Activated T-cell treated with anti-CD3 and anti-CD28 coated beads, Interleukin-2, amount 50 U/mL, for 4 hours (primary cell): ENCODE data around the gene BOLL. TPM values are rescaled to one million over a fixed set of nuclear protein-coding genes. Genes with fewer than 3 reads are reported as not detected.
"Not testable (repeated sequence)": the region's sequence is repeated elsewhere in the genome, so short reads cannot be mapped to it uniquely, and the experiment has no call there.

ENCODE experiments used
- ATAC-seq, 2 donors: fragments of 200-7000 bp; cut with Tn5 transposase; one replicate each; pipeline ENCODE4 v1.10.0; 2021
- DNase-seq: peaks from one replicate; pipeline ENCODE4 v3.0.0-alpha.2; 2020
- H3K27me3 Mint-ChIP-seq: one replicate; pipeline ENCODE4 v1.8.0; 2021; ENCODE audit warnings: low read depth, mixed read lengths
- H3K36me3 Mint-ChIP-seq: one replicate; pipeline ENCODE4 v1.8.0; 2022; ENCODE audit warnings: mixed read lengths; ENCODE audit not compliant: insufficient read depth
- H3K4me1 Mint-ChIP-seq: one replicate; pipeline ENCODE4 v1.8.0; 2021; ENCODE audit warnings: low read depth, mixed read lengths
- H3K4me3 Mint-ChIP-seq: one replicate; pipeline ENCODE4 v1.8.0; 2021; ENCODE audit warnings: mild to moderate bottlenecking, moderate library complexity, mixed read lengths
- H3K9me3 Mint-ChIP-seq: one replicate; pipeline ENCODE4 v1.8.0; 2021; ENCODE audit warnings: mixed read lengths
- total RNA-seq, 3 donors: library from RNA; stranded (reverse); gene quantifications; one replicate each; pipeline ENCODE4 v1.2.1, GENCODE V29; 2021

The BOLL gene
- total RNA-seq, 3 donors from 2014 or later, result not detected

- Mint-ChIP-seq H3K9me3 (no peaks in the 10 kb centered on the region), H3K27me3 (no peaks in the 10 kb centered on the region), H3K4me1 (peaks cover 32% of the 10 kb centered on the region), H3K4me3 (peak overlapping the region; percentile 95), H3K36me3 (peaks cover 22% of the 10 kb centered on the region)
- ATAC-seq, result no peak
- no peak for DNase-seq
These were observed 78.9 kb downstream of the BOLL start for GRCh38 chr2:197705912-197706838.

DNA sequence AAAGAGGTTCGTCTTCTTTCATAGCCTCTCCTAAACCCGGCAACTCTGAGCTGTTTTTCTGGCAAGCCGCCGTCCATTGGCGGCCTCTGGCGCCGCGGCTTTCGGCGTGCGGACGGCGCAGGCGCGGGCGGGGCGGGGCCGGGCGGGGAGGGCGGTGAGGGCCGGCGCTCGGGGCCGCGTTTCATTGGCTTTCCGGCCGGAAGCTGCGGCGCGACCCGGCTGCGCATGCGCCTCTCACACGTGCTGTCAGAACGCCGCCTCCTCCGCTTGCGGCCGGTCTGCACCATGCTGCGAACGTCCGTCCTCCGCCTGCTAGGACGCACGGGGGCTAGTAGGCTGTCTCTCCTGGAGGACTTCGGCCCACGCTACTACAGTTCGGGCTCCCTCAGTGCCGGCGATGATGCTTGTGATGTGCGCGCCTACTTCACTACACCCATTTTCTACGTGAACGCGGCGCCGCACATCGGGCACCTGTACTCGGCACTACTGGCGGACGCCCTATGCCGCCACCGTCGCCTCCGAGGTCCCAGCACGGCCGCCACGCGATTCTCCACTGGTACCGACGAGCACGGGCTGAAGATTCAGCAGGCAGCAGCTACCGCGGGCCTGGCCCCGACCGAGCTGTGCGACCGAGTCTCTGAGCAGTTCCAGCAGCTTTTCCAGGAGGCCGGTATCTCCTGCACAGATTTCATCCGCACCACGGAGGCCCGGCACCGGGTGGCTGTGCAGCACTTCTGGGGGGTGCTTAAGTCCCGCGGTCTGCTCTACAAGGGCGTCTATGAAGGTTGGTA, 79.8 kb downstream of the BOLL start, which contains the start of gene MARS2:
Gene MARS2, plus strand, starts transcription at position 249 of the 791 bp plus-strand sequence. Its CDS starts 37 bp downstream, at position 286.
- Mint-ChIP-seq H3K4me1 (peaks cover 30% of the 10 kb centered on the region), H3K36me3 (peaks cover 22% of the 10 kb centered on the region), H3K4me3 (peak within 1 kb of the TSS; percentile 95), H3K27me3 (peaks cover 3% of the 10 kb centered on the region), H3K9me3 (no peaks in the 10 kb centered on the region)
- peak; percentile 87 to 92 for ATAC-seq
- peak; percentile 90 for DNase-seq

- H3K9me3 Mint-ChIP-seq, result no peaks in the 10 kb centered on the region
- peak; percentile 39 to 45 for ATAC-seq
- peaks cover 3% of the 10 kb centered on the region for H3K27me3 Mint-ChIP-seq
- no peak for DNase-seq
- H3K36me3 Mint-ChIP-seq, result peaks cover 16% of the 10 kb centered on the region
- peaks cover 22% of the 10 kb centered on the region for H3K4me1 Mint-ChIP-seq
- peak overlapping the region; percentile 78 for H3K4me3 Mint-ChIP-seq
These were observed 80.5 kb downstream of the BOLL start for GRCh38 chr2:197704434-197705120.

GRCh38 chr2:197700960-197701359, 84.2 kb downstream of the BOLL start:
- Mint-ChIP-seq H3K36me3 (no peaks in the 10 kb centered on the region), H3K9me3 (no peaks in the 10 kb centered on the region), H3K27me3 (peaks cover 3% of the 10 kb centered on the region), H3K4me3 (no peak overlapping the region), H3K4me1 (peaks cover 6% of the 10 kb centered on the region)
- DNase-seq (no peak), ATAC-seq (no peak)

GRCh38 chr2:197699724-197700123, 85.4 kb downstream of the BOLL start:
- DNase-seq, H3K9me3 Mint-ChIP-seq, H3K36me3 Mint-ChIP-seq, ATAC-seq, H3K4me1 Mint-ChIP-seq, H3K4me3 Mint-ChIP-seq, H3K27me3 Mint-ChIP-seq: not testable (repeated sequence)

GRCh38 chr2:197696571-197696970, 88.5 kb downstream of the BOLL start:
- H3K4me3 Mint-ChIP-seq, DNase-seq, H3K27me3 Mint-ChIP-seq, H3K9me3 Mint-ChIP-seq, H3K36me3 Mint-ChIP-seq, H3K4me1 Mint-ChIP-seq, ATAC-seq: not testable (repeated sequence)

DNA sequence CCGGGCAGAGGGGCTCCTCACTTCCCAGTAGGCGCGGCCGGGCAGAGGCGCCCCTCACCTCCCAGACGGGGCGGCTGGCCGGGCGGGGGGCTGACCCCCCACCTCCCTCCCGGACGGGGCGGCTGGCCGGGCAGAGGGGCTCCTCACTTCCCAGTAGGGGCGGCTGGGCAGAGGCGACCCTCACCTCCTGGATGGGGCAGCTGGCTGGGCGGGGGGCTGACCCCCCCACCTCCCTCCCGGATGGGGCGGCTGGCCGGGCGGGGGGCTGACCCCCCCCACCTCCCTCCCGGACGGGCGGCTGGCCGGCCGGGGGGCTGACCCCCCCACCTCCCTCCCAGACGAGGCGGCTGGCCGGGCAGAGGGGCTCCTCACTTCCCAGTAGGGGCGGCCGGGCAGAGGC, 89.1 kb downstream of the BOLL start:
- H3K27me3 Mint-ChIP-seq, ATAC-seq, H3K36me3 Mint-ChIP-seq, H3K4me1 Mint-ChIP-seq, H3K9me3 Mint-ChIP-seq, H3K4me3 Mint-ChIP-seq, DNase-seq: not testable (repeated sequence)

DNA sequence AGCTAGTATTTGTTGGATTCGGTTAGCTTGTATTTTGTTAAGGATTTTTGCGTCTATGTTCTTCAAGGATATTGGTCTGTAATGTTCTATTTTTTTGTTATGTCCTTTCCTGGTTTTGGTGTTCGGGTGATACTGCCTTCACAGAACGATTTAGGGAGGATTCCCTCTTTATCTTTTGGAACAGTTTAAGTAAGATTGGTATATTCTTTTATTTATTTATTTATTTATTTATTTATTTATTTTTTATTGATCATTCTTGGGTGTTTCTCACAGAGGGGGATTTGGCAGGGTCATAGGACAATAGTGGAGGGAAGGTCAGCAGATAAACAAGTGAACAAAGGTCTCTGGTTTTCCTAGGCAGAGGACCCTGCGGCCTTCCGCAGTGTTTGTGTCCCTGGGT, 89.9 kb downstream of the BOLL start:
- H3K4me3 Mint-ChIP-seq, H3K4me1 Mint-ChIP-seq, H3K9me3 Mint-ChIP-seq, DNase-seq, ATAC-seq, H3K27me3 Mint-ChIP-seq, H3K36me3 Mint-ChIP-seq: not testable (repeated sequence)

GRCh38 chr2:197677483-197677882, 107.6 kb downstream of the BOLL start:
- ATAC-seq (no peak), DNase-seq (no peak)
- Mint-ChIP-seq H3K4me1 (no peaks in the 10 kb centered on the region), H3K36me3 (no peaks in the 10 kb centered on the region), H3K9me3 (no peaks in the 10 kb centered on the region), H3K27me3 (peaks cover 24% of the 10 kb centered on the region), H3K4me3 (no peak overlapping the region)

DNA sequence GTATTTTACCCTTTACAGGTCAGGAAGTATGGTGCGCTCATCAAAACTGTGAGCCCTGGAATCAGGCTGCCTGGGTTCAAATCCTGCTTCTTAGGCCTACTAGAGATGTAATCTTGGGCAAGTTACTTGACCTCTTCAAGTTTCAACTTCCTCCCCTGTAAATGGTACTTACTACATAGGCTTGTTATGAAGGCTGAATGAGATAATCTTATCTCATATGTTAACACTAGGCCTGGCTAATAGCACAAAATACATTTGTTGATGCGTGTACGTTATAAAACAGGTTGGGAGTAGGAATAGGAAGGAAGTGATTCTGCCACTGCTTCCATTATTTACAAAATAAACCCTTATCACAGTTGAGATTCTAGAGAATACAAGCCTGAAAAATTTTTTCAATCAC, 108.1 kb downstream of the BOLL start:
- H3K27me3 Mint-ChIP-seq, result peaks cover 24% of the 10 kb centered on the region
- H3K4me3 Mint-ChIP-seq, result no peak overlapping the region
- H3K9me3 Mint-ChIP-seq, result no peaks in the 10 kb centered on the region
- no peak for DNase-seq
- ATAC-seq, result no peak
- no peaks in the 10 kb centered on the region for H3K4me1 Mint-ChIP-seq
- no peaks in the 10 kb centered on the region for H3K36me3 Mint-ChIP-seq

Other genes starting within 250 kb of the BOLL start
- not detected for gene RFTN2, start 109.7 kb downstream of the BOLL start, total RNA-seq
- gene MARS2, start 80.0 kb downstream of the BOLL start, total RNA-seq, result 10 to 100 TPM; 32.4 to 36.9 (median 34.7) TPM
- gene PLCL1, start 19.3 kb upstream of the BOLL start, total RNA-seq, result 1 to 10 TPM in 2 of 3 donors, under 1 TPM in 1; 0.94 to 1.8 (median 1.2) TPM